HG02623 (cell line): ENCODE measurements around the gene AP1S2.

Source experiments
- ATAC-seq: cut with Tn5 transposase; IDR thresholded peaks from one replicate; pipeline ENCODE4 v1.9.1; 2021; ENCODE audit warnings: moderate library complexity; ENCODE audit not compliant: unreplicated experiment

AP1S2 gene

DNA sequence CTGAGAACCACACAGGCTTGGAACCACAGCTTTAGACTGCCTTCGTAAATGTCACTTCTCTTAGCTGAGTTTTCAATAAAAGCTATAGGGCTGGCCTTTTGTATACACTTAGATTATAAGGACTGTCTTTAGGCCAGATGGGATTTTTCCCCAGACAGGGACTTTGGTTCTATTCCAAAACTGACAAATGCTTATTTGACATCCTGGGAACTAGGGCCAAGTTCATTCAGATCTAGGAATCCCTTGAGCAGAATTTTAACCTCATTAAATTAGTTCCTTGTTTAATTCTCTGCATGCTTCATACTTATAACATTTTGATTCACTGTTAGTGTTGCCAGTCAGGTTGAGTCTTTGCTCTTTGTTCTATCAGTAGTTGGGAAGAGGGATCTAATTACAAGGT, 41.2 kb downstream of the AP1S2 start:
- ATAC-seq, result no peak

- ATAC-seq, result no peak
Observed at GRCh38 chrX:15812192-15812938, 42.2 kb downstream of the AP1S2 start.

GRCh38 chrX:15808254-15808653, 46.4 kb downstream of the AP1S2 start:
- no peak for ATAC-seq

DNA sequence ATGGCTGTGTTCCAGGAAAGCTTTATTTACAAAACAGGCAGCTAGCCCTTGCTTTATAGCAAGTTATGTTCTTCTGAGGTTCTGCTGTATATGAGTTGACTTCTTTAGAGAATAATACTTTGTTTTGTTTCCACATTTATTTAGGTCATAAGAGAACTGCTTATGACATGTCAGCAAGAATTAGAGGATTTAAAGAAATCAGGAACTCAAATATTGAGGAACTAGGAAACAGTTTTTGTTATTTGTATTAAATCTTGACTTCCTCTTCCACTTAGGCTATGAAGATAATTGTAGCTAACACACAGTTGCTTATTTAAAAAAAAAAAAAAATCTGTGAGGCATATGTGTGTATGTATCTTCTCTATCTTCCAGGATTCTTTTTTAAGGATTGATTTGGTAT, 50.0 kb downstream of the AP1S2 start:
- no peak for ATAC-seq

GRCh38 chrX:15797707-15798106, 56.9 kb downstream of the AP1S2 start:
- ATAC-seq, result no peak

DNA sequence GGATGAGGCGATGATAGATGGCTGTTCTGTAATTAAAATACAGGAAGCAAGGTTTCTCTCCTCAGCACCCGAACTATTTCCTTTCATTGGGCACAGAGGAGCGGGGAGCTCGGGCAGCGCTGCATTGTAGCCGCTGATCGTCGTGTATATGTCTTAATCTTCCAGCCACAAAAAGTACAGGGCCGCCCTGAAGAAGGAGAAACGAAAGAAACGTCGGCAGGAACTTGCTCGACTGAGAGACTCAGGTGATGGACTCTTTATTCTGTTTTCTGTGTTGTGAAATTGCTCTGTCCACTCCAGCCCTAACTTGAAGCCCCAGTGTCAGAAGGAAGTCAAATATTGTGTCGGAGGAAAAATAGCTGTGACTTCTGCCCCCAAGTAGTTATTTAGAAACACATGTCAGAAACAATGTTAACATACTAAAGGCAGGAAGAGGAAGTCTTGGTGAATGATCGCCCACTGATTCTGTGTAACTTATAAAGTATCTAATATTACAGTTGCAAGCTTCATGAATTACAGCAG, 63.8 kb downstream of the AP1S2 start:
- no peak for ATAC-seq

DNA sequence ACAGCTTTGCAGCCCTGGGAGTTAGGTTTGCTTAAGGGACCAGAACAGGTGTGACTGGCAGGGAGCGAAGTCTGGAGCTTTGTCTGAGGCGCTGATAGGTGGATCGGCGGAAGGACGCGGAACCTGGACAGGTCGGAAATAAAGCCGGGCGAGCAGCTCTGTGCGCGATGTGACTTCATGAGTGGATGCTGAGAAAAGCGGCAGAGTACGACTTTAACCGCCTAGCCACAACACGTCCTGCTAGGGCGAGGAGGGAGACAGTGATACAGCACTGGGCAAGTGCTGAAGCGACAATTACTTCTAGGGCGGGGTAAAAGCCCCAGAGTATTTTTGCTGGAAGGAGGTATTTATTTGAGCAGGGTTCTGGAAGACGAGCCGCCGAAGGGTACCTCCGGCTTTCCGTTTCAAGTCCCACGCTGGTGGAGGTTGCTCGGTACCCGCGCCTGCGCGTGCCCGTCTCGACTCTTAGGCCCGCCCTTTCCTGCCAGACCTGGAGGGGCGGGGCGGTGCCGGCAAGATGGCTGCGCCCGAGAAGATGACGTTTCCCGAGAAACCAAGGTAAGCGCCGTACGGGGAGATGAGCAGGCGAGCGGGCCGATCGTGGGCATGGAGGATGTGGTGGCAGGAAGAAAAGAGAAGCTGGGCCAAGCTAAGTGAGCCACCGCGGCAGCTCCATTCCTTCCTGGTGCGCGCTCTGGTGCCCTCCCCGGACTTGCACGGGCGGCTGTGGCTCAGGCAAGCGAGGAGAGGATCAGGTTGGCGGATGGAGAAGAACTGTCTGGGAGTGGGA, 64.4 kb downstream of the AP1S2 start, which contains the start of gene ZRSR2:
ZRSR2 (plus strand) TSS at position 506 of the 790 bp plus-strand sequence; CDS start at position 518, 12 bp downstream.
- ATAC-seq, result peak; percentile 92

- no peak for ATAC-seq
Observed at GRCh38 chrX:15786915-15787314, 67.7 kb downstream of the AP1S2 start.

DNA sequence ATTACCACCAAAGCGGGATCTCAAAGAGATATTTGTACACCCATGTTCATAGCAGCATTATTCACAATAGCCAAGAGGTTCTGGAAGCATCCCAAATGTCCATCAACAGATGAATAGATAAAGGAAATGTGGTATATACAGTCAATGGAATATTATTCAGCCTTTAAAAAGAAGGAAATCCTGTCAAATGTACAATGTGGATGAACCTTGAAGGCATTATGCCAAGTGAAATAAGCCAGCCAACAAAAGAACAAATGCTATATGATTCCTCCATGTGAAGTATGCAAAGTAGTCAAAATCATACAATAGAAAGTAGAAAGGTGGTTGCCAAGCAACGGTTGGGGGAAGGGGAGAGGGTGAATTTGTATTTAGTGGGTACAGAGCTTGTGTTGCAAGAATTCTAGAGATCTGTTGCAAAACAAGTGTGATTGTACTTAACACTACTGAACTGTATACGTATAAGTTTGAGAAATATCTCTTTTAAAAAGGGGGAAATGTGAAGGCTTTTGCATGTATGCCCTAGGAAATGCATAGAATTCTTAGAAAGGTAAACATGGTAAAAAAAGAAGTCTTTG, 69.3 kb downstream of the AP1S2 start:
- no peak for ATAC-seq

DNA sequence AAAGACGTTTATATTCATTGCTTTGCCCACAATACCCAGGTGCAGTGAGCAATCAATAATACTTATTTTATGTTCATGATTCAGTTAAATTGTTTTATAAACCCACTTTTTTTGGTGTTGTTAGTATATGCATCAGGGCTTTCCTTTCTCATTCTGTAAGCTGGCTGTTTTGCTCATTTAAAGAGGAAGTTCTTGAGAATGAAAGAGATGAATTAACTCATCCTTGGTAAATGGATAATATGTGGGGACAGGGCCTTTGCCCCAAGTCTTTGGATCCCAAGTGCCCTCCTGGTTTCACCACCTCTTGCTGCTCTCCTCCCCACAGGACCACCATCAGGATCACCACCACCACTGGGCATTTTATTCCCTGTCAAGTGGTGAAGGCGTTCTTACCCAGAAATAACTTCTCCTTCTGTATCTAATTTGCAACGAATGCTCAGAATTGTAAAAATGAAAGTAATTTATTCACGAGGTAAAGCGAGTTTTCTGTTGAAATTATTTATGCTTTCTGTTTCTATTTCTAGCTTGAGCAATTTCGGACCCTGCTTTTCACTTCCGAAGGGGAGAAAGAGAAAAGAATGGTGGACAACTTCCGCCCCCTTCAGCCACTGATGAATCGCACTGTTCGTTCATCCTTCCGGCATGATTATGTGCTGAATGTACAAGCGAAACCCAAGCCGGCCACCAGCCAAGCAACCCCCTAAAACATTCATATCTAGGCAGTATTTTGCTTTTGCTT, 72.5 kb downstream of the AP1S2 start:
- ATAC-seq, result peak; percentile 79
